AG09309 (cell line): ENCODE results near the gene VTN.
A peak's percentile ranks its signal among the peaks of the same experiment; 100 is the strongest.

Source experiments
- DNase-seq: peaks from one replicate; pipeline ENCODE4 v3.0.0-alpha.2; 2010; ENCODE audit warnings: low read depth
- H3K4me3 ChIP-seq: 2 replicates; pipeline ENCODE4 v1.5.1; 2011; ENCODE audit warnings: mild to moderate bottlenecking, low read depth, low read length, moderate library complexity; ENCODE audit not compliant: control insufficient read depth
- TF ChIP-seq, protein P1 (sequence below): IDR thresholded peaks from 2 replicates; pipeline ENCODE4 v1.5.1; 2011; ENCODE audit warnings: mild to moderate bottlenecking, low read depth, low read length, inconsistent platforms; ENCODE audit not compliant: insufficient read depth, control insufficient read depth; ENCODE audit errors: missing control alignments

VTN gene

GRCh38 chr17:28327709-28328108, 42.4 kb downstream of the VTN start:
- no peak overlapping the region for H3K4me3 ChIP-seq

DNA sequence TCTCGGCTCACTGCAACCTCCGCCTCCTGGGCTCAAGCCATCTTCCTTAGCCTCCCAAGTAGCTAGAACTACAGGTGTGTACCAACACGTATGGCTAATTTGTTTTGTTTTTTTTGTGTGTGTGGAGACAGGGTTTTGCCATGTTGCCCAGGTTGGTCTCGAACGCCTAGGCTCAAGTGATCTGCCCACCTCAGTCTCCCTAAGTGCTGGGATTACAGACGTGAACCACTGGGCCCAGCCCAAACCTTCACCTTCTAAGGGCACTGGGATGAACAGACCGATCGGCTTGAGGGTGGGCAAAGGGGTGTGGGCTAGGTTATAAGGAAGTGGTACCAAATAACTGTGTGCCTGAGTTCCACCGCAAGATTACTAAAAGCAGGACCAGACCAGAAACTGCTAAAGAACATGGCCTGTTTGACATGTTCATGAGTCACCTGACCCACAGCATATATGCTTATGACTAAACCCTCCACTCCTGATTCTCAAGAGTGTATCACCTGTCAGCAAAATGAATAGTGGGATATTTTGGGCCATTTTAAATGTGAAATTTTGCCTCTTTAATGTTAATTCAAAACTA, 43.0 kb downstream of the VTN start:
- TF ChIP-seq, protein P1, sequence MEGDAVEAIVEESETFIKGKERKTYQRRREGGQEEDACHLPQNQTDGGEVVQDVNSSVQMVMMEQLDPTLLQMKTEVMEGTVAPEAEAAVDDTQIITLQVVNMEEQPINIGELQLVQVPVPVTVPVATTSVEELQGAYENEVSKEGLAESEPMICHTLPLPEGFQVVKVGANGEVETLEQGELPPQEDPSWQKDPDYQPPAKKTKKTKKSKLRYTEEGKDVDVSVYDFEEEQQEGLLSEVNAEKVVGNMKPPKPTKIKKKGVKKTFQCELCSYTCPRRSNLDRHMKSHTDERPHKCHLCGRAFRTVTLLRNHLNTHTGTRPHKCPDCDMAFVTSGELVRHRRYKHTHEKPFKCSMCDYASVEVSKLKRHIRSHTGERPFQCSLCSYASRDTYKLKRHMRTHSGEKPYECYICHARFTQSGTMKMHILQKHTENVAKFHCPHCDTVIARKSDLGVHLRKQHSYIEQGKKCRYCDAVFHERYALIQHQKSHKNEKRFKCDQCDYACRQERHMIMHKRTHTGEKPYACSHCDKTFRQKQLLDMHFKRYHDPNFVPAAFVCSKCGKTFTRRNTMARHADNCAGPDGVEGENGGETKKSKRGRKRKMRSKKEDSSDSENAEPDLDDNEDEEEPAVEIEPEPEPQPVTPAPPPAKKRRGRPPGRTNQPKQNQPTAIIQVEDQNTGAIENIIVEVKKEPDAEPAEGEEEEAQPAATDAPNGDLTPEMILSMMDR: no peak
- no peak overlapping the region for H3K4me3 ChIP-seq
- DNase-seq: no peak

More at GRCh38 chr17:28327709-28328108, 42.4 kb downstream of the VTN start:
- TF ChIP-seq, protein P1: peak; percentile 12
- no peak for DNase-seq

GRCh38 chr17:28326114-28326513, 44.0 kb downstream of the VTN start:
- DNase-seq: no peak
- TF ChIP-seq, protein P1: no peak

DNA sequence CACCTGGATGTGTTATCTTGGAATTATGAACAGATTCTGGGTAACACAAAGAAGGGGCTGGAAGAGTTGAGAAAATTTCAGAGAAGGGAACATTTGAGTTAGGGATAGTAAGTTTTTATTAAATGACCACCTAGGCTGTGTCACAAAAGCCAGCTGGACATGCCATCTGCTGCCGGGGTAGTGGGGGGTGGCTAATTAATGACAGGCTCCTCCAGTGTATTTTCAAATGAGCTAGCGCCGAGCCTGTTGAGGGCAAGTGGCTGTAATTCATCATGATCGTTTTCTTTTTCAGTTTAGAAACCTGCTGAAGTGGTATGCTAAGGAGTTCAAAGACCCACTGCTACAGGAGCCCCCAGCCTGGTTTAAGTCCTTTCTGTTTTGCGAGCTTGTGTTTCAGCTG, 44.9 kb downstream of the VTN start:
- DNase-seq: no peak
- TF ChIP-seq, protein P1: no peak
- H3K4me3 ChIP-seq: no peak overlapping the region

More at GRCh38 chr17:28326114-28326513, 44.0 kb downstream of the VTN start:
- no peak overlapping the region for H3K4me3 ChIP-seq

- no peak overlapping the region for H3K4me3 ChIP-seq
- TF ChIP-seq, protein P1: no peak
- DNase-seq: no peak
These were observed 45.3 kb downstream of the VTN start for GRCh38 chr17:28324781-28325180.

- DNase-seq: no peak
- TF ChIP-seq, protein P1: no peak
- H3K4me3 ChIP-seq: no peak overlapping the region
These were observed 45.8 kb downstream of the VTN start for GRCh38 chr17:28324267-28324745.
